Left colon (tissue), 2 donors: Measurements from ENCODE around the gene P3H4. TPM values are rescaled to one million over a fixed set of nuclear protein-coding genes. Genes with fewer than 3 reads are reported as not detected.
"Not testable (repeated sequence)": the region's sequence is repeated elsewhere in the genome, so short reads cannot be mapped to it uniquely, and the experiment has no call there.

ENCODE experiments used
- ATAC-seq: fragments of 200-7000 bp; cut with Tn5 transposase; one replicate; pipeline ENCODE4 v1.9.1; 2020; ENCODE audit warnings: mild to moderate bottlenecking, moderate library complexity
- DNase-seq, 2 donors: peaks; one replicate each; pipeline ENCODE4 v3.0.0-alpha.2; 2020
- intact Hi-C, 2 donors: fragments of 100-400 bp; cut with DNase I in 1 of 2; cut with micrococcal nuclease in 1 of 2; formaldehyde crosslinking; loops; one replicate each; pipeline versions ENCODE4 v1.11.2 to v1.14.0; 2022; cut with DNase I, micrococcal nuclease
- total RNA-seq, 2 donors: library from RNA; stranded (reverse); fragmentation: NEBNext Ultra II Directional; extraction: Animal tissue kit (Norgen Biotek cat#: 25700); gene quantifications; one replicate each; pipeline ENCODE4 v1.2.1, GENCODE V29; 2021
- donor health status: DM: no; HTN: no; CAD: no.
- donor health status: DM: yes; HTN: yes; CAD: no.

The P3H4 gene
- total RNA-seq, 2 donors from 2014 or later = 10.7 to 15.3 TPM

DNA sequence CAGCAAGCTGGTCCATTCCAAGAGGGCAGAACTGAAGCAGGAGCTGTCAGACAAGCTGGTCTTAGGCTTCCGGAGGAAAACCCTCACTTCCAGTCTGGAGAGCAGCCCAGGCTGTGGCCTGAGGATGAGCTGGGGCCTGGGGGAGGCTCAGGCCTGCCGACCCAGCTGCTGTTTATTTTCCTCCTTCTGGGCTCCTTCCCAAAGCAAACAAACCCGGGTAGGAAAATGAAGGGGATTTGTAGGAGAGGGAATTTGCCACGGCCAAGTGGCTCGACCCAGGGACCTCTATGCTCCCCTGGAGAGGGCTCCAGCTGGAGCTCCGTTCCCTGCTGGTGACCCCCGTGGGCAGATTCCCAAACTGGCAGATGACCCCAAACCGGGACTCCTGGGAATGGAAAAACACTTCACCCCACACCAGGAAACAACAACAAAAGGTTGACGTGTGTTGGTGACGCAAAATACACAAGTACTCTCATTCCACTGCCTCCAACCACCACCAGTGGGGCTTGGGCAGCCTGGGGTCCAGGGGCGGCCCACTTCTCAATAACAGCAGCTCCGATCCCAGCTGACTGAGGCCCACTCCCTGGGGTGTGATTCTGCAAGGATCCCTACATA lies 34.1 kb downstream of the P3H4 start:
- DNase-seq = peak; percentile 58 to 73
- intact Hi-C loops = no loop called here
- peak; percentile 15 for ATAC-seq

DNA sequence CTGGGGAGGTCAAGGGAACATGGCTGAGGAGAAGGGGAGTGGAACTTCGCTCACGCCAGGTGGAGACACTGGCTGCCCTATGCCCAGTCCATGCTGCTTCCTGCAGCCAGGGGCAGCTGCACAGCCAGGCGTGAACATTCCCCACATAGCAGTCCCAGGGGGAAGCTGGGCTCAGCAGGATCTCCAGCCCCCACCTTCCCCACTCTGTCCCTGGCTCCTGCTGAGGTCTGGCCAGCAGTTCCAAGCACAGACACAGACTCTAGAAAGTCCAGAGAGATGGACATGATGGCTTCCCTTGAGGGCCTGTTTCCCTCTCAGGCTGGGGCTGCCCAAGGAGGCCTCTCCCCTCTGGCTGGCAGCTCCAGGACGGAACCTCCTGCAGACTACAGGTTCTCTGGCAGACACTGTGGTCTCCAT lies 34.6 kb downstream of the P3H4 start:
- ATAC-seq (no peak), DNase-seq (peak; percentile 36 to 65)
- intact Hi-C loops = no loop called here

DNA sequence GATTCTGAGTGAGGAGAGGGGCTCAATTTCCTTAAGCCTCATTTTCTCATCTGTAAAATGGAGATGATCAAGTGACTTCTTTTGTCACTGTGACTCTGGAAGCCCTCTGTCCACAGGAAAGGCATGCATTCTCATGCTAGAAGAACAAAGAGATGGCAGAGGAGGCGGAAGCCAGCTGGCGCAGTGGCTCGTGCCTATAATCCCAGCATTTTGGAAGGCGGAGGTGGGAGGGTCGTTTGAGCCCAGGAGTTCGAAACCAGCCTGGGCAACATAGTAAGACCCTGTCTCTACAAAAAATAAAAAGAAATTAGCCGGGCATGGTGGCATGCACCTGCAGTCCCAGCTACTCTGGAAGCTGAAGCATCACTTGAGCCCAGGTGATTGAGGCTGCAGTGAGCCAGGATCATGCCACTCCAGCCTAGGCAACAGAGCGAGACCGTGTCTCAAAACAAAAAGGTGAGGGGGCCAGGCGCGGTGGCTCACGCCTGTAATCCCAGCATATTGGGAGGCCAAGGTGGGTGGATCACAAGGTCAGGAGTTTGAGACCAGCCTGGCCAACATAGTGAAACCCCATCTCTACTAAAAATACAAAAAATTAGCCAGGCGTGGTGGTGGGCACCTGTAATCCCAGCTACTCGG lies 35.4 kb downstream of the P3H4 start:
- ATAC-seq, DNase-seq, intact Hi-C loops: not testable (repeated sequence)

DNA sequence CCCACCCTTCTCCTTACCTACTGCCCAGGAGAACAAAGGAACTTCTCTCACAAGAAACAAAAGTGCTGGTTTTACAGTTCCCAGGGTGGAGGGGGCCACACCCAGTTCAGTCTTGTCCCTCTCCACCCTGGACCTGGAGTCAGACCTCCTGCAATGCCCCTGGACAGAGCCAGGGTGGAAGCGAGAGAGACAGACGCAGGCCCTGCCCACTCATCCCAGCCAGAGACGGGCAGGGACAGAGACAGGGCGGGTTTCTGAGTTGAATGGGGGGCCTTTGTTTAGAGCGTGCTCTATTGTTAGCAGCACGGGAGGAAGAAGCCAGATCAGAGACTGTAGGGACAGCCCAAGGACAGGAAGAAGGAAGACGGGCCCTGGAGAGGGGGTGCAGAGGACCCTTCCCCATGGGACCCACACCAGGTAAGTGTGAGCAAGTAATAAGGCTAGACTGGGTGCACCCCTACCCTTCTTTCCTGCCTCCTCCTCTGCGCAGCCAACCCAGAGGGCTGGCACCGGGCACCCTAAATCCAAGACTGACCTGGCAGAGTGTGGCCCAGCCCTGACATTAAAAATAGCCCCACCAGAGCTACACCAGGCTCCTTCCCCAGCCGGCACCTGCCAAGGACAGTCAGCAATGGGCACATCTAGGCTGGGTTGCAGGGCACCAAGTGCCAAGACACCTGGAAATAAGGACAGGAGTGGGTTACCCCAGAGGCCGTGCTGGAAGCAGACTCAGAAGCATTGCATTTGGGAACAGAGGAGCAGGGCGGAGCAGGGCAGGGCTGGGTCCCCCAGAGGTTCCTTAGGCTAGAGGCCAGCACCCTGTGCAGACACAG lies 36.1 kb downstream of the P3H4 start:
- peak; percentile 70 to 84 for DNase-seq
- ATAC-seq = peak; percentile 46
- intact Hi-C loops = no loop called here

DNA sequence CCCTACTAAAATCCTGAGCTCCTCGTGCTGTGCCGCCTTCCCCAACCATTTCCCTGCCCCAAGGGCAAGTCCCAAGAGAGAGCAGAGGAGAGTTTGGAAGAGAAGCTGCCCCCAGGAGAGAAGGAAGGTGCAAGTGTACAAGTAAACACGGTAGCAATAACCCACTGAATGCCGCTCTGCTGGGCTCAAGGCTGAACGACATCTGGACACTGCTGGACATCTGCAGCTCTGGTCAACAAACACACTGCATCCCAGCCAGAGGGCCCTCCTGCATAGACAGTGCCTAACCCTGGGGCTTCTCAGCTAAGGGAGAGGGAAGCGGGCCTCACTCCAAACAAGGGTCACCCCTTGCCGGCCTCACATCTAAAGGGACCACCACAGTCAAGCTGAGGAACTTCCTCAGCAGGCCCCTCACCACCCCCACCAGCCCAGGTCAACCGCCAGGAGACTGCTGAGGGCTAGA lies 38.0 kb downstream of the P3H4 start:
- intact Hi-C loops = no loop called here
- ATAC-seq = no peak
- peak; percentile 34 to 40 for DNase-seq

DNA sequence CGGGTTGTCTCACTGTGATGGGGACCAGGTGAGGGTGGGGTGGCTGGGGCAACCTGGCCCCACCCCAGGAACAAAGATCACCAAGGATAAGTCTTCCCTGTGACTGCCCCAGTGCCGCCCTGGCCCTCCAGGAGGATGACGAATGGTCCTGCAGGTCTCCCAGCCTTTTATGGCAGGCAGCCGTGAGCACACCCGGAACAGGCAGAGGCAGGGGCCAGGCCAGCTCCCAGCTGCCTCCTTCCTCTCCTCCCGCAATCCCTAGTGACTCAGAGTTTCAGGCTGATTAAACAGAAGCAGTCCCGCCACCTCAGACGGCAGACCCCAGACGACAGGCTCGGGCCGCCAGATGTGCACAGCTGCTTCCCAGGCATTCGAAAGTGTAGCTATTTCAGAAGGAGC lies 38.6 kb downstream of the P3H4 start:
- ATAC-seq (peak; percentile 70), DNase-seq (peak; percentile 87 to 97)
- intact Hi-C loops = no loop called here

DNA sequence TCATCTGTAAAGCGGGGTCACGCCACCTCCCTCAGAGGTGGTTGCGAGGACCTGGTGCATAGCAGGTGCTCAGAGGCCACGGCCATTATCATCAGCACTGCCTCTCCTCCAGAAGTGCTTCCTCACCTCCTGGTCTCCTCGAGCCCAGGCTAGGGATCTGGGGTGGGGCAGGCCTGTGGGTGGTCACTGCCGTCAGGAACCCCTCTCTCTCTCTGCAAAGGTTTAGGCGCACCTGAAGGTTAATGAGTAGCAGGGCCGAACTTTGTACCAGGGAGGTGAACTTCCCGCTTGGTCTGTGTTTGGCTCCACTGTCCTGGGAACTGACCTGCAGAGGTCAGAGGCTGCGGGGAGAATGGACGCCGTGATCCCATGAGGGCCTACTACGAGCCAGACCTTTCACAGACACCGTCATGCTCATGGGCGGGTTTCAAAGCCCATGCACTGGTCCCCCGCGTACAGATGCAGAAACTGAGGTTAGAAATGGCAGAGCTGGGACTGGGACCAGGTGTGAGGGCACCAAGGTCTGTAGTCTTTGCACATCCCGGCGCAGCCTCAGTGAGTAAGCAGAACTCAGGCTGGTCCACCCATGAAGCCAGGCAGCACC lies 39.1 kb downstream of the P3H4 start:
- DNase-seq = peak; percentile 59 to 69
- peak; percentile 43 for ATAC-seq
- intact Hi-C loops = no loop called here

DNA sequence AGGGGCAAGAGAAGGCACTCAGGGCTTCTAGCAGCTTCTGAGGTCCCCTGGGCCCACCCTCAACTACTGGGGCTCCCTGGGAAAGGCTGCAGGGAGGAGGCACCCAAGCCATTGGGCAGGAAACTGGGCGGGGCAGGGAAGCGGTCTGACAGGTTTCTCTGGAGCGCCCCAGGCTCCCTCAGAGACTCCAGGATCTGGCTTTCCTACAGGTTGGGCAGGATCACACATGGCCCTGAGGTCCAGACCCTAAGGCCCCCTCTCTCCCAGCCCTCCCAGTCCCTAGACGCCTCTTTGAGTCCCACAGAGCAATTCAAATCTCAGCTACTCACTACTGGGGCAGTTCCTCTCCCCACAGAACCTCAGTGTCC lies 39.5 kb downstream of the P3H4 start:
- ATAC-seq (peak; percentile 63), DNase-seq (peak; percentile 88 to 91)
- intact Hi-C loops = no loop called here

DNA sequence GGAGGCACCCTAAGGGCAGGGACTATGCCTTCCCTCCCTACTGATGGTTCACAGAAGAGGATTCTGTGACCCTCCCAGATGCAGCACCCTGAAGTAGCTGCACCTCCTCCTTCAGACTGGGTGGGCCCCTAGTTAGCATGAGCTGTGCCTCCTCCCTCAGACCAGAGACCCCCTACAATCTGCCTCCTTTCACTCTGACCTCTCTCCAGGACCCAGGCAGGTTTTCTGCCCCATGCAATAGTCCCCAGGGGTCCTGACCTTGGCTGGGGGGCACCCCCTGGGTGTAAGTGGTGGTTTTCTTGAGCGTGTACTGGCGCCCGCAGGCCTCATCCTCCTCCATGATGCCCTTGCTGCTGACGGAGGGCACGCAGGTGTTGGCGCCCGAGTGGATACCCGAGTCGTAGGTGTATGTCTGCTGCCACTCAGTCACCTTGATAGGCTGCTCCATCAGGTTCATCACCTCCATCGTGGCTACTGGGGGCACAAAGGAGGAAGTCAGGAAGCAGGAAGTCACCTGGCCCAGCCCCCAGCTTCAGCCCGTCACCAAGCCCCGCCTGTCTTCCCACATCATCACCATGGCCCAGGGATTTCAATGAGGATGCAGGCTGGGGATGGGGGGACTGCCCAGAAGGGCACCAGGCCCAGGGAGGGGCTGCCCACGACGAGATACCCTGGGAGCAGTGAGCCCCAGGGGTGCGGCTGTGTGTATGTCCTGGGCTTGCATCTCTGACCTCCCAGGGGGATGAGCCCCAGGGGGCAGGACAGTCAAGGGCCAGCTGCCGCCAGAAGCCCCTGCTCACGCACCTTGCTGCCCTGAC lies 40.2 kb downstream of the P3H4 start:
- no peak for ATAC-seq
- intact Hi-C loops = no loop called here
- DNase-seq = peak; percentile 35 to 57

DNA sequence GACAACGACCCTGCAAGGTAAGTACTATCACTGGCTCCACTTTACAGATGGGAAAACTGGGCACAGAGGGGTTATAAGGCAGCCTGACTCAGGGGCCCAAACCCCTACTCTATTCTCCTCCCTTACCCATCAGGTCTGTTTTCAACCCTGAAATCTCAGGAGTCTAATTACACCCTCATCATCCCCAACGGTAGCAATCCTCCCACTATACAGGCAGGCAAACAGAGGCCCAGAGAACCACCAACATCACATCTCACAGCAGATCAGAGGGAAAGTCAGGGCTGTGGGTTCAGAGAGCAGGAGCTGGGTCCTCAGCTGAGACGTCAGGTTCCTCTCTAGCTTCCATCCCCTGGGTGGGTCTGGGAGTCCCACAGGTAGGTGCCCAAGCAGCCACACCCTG lies 41.8 kb downstream of the P3H4 start:
- ATAC-seq = no peak
- DNase-seq = no peak
- intact Hi-C loops = no loop called here

DNA sequence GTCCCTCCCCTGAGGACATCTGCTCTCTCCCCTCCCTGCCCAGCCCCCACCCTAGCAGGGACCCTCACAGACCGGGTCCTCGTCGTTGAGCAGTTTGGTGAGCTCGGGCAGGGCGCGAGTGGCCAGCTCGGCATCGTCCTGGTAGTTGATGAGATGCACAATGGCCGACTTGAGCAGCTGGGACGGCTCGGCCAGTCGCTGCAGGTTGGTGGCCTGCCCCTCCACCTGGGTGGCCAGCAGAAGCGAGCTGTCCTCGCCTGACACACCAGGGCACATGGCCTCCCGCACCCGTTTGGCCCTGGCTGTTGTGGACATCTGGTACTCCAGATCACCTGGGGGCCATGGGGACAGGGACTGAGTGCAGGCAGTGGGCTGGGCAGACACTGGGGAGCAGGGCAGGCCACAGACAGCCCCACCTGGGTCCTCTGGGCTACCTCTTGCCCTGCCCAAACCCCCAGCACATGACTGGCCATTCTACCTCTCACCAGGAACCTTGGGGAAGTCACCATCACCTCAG lies 42.3 kb downstream of the P3H4 start:
- no peak for DNase-seq
- intact Hi-C loops = no loop called here
- ATAC-seq = no peak

DNA sequence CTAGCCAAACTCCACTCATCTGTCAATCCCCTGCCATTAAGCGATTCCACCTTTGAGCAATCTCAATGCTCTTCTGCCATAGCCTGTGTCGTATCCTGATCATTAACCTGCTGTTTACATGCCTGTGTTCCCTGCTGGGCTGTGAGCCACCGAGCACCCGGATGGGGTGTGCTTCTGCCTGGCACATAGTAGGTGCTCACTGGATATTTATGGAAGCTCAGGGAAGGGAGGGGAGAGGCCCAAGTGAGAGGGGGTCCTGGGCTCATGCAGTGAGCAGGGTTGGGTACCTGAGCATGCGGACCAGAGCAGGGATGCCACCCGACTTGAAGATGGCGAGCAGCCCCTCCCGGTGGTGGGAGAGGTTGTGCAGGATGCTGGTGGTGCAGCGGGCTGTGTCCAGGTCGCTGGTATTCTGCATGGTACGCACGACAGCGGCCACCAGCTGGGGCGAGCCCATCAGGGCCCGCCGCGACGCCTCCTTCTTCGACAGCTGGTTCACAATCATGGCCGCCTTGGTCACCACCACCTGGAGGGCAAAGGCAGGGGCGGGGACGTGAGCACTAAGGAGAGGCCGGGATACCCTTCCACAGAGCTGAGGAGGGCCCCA lies 43.0 kb downstream of the P3H4 start:
- intact Hi-C loops = no loop called here
- ATAC-seq = no peak
- DNase-seq = no peak

DNA sequence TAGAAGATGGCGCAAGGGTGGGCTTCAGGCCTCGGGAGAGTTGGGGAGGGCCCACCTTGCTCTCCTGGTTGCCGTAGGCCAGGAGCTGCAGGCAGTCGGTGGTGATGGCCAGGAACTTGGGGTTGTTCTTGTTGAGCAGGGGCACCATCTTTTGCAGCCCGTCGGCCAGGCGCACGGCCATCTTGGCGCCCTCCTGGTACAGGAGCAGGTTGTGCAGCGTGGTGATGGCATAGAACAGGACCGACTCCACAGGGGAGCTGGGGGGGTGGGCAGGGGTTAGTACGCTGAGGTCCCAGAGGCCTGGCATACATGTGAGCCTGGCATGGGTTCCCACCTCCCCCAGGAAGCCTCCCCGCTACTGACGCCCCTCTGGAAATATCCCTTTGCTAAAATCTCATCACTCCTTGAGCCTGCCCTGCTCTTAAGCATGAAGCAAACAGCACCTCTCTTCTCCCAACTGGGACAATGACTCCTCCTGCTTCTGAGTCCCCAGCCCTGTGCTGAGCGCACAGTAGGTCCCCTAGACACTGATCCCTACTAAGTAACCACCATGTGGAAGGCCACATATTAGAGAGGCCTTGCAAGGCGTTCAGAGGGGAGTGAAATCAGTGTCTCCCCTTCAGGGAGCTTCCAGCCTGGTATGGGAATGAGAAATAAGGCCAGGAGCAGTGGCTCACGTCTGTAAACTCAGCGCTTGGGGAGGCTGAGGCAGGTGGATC lies 44.3 kb downstream of the P3H4 start:
- intact Hi-C loops = no loop called here
- ATAC-seq (no peak), DNase-seq (no peak)

DNA sequence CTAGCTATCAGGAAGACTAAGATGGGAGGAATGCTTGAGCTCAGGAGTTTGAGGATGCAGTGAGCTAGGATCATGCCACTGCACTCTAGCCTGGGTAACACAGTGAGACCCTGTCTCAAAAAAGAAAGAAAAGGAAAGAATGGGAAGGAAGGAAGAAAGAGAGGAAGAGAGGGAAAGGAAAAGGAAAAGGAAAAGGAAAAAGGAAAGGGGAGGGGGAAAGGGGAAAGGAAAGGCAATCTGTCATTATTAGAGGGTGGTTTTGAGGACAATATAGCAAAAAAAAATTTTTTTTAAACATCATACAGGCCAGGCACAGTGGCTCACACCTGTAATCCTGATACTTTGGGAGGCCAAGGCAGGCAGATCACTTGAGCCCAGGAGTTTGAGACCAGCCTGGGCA lies 45.6 kb downstream of the P3H4 start:
- intact Hi-C loops = no loop called here
- ATAC-seq (no peak), DNase-seq (no peak)

DNA sequence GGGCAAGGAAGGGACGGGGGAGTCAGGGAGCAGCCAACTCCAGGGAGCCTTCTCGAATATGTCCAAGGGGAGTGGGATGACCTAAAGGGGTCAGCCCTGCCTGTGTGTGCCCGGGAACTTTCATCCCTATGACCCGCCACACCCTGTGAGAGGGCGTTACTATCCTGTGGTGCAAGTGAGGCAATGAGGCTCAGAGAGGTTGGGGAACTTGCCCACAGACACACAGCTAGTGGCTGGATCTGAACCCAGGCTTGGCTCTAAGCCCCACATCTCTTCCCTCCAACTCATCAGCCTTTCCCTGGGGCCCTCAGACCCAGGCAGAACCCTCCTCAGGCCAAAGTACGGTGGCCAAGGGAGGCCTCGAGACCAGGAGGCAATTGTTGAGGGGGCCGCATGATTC lies 48.4 kb downstream of the P3H4 start:
- DNase-seq = no peak
- intact Hi-C loops = no loop called here
- peak; percentile 16 for ATAC-seq

DNA sequence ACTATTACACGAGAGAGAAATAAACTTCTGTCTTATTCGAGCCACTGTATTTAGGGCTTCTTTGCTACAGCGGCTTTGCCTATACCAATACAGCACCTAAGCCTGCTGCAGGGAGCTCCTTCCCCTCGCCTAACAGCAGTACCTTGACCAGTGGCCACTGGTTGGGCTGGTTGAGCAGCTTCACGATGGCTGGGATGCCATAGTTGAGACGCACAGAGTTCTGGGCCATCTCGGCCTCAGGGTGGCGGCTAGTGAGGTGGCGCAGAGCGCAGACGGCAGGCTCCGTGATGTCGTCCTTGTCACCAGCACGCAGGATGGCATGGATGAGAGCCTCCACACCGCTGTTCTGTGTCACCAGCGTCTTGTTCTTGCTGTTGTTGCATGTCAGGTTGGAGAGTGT lies 48.9 kb downstream of the P3H4 start:
- no peak for DNase-seq
- no peak for ATAC-seq

DNA sequence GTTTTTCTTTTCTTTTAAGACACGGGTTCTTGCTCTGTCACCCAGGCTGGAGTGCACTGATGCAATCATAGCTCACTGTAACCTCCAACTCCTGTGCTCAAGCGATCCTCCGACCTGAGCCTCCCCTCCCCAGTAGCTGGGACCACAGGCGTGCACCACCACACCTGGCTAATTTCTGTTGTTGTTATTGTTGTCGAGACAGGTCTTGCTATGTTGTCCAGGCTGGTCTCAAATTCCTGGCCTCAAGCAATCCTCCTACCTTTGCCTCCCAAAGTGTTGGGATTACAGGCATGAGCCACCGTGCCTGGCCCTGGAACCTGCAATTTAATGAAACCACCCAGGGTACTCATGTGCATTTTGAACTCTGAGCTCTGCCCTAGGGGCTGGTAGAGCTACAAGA lies 49.4 kb downstream of the P3H4 start:
- ATAC-seq (no peak), DNase-seq (no peak)
- intact Hi-C loops = no loop called here

More for the DNA sequence above, 48.9 kb downstream of the P3H4 start:
- intact Hi-C loops = no loop called here

DNA sequence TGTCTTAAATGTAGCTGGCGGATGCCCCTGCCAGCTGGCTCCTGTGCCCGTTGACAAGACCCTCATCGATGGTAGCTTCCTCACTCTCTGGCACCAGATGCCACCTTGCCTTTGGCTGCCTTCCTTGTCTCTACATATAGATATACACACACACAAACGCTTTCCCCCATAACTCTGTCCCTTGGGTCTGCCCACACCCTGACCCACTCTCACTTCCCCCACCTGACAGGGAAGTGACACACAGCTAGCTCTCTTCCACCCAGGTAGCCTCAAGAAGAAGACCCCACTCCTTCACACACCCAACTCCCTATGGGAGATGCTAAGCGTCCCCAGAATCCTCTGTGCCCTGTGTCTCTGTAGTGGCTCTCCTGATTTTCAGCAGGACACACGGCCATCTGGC lies 50.9 kb downstream of the P3H4 start:
- no peak for ATAC-seq
- DNase-seq = no peak
- intact Hi-C loops = no loop called here
